ENCODE data around the gene OTOL1.
"Not testable (repeated sequence)": the region's sequence is repeated elsewhere in the genome, so short reads cannot be mapped to it uniquely, and the experiment has no call there.

Gene OTOL1

GRCh38 chr3:161496508-161496907, at the start of gene OTOL1:
TSS of gene OTOL1 (plus strand) at chr3:161496808. CDS start at chr3:161496808, 0 bp downstream.
- no peak for DNase-seq

- DNase-seq, result no peak
These were observed 46.8 kb upstream of the OTOL1 start for GRCh38 chr3:161449785-161450184.

GRCh38 chr3:161452179-161452578, 44.4 kb upstream of the OTOL1 start:
- DNase-seq, result no peak

- DNase-seq, result no peak
These were observed 42.0 kb upstream of the OTOL1 start for GRCh38 chr3:161454615-161455014.

DNA sequence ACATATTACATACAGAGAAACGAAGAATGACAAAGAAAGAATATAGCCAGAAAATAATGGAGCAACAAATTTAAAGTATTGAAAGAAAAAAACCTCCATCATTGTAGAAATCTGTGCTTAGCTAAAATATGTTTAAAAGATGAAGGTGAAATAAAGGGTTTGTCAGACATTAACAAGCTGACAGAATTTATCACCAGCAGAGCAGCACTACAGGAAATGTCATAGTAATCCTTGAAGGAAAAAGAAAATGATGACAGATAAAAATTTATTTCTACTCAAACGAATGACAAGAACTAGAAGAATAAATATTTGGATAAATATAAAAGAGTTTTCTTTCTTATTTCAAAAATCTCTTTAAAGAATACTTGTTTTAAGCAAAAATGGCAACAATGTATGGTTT, 40.6 kb upstream of the OTOL1 start:
- DNase-seq, result no peak

DNA sequence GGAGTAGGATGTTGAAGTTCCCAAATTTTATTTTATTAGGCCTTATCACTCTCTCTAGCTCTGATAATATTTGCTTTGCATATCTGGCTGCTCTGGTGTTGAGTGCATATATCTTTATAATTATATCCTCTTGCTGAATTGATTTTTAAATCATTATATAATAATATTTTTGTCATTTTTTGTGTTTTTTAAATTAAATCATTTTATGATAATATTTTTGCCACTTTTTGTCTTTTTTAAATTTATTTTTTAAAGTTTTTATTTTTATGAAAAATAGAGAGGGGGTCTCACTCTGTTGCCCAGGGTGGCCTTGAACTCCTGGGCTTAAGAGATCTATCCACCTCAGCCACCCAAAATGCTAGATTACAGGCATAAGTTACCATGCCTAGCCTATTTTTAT, 34.5 kb upstream of the OTOL1 start:
- DNase-seq, result no peak

GRCh38 chr3:161471211-161471610, 25.4 kb upstream of the OTOL1 start:
- DNase-seq, result no peak

- DNase-seq, result no peak
These were observed 22.5 kb upstream of the OTOL1 start for GRCh38 chr3:161474139-161474538.

DNA sequence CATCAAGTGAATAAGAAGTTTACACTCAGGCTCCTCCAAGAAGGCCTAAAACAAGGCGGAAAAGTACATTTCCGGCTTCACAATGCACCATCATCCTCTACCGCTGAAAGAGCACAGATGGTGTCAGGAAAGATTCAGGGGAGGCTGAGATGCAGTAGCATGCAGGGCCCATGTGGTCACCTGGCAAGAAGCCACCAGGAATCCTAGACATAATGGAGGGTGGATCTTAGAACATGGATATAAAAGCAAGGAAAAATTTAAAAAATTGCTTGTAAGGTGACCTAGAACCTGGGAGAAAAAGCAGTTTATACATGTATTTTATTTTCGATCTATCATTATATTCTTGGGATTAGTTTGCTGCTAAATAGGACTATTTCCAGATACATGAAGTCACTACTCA, 21.9 kb upstream of the OTOL1 start:
- no peak for DNase-seq

- no peak for DNase-seq
These were observed 21.4 kb upstream of the OTOL1 start for GRCh38 chr3:161475206-161475605.

- DNase-seq, result no peak
These were observed 20.7 kb upstream of the OTOL1 start for GRCh38 chr3:161475905-161476304.

DNA sequence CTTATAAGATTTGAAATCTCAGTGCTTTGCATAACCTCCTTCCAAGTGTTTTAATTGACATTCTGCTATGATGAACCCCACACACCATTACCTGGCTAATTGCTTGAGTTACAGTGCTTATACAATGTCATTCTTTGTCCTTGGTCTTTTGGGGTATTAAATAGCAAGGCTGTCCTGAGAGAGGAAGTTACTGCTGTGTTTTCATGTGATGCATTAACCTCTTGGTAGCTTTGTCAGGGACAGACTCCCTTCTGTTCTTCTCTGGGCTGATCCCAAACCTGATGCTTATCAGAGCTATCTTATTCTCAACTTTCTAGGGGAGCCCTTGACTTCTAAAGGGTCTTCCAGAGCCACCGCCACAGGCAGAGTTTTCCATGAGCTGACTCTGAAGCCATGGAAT, 12.4 kb upstream of the OTOL1 start:
- no peak for DNase-seq

DNA sequence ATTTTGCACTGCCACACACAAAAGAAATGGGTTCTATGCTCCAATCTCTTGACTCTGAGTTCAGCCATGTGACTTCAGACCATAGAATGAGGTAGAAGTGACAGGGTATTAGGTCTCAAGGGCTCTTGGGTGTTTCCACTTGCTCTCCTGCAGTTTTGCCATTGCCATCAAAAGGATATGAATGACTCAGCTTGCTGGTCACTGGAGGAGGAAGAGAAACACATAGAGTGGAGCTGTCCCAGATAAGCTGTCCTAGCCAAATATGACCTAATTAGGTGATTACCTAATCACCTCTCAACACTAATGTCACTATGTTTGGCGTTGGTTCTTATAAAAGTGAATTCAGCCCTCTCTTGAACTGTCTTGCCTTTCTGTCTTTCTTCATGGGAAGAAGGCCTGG, 8.3 kb upstream of the OTOL1 start:
- not testable (repeated sequence) for DNase-seq

DNA sequence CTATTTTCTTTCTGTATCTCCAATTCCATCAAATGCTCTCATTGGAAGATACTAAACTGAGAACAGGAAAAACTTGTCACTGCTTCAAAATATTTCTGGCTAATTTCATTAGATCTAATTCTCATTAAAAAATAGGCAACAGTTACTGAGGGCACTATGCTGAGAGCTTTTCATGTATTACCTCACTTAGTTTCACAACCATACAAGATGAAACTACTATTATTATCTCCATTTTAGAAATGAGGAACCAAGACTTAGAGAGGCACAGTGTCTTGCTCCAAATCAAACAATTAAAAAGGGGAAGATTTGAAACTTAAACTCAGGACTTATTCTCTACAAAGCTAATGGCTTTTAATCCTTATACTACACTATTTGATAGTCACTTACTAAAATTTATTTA, 7.2 kb upstream of the OTOL1 start:
- no peak for DNase-seq

GRCh38 chr3:161490845-161491244, 5.8 kb upstream of the OTOL1 start:
- DNase-seq, result not testable (repeated sequence)

- no peak for DNase-seq
These were observed 1.8 kb downstream of the OTOL1 start for GRCh38 chr3:161498259-161498921.

- no peak for DNase-seq
These were observed 3.6 kb downstream of the OTOL1 start for GRCh38 chr3:161500068-161500796.

DNA sequence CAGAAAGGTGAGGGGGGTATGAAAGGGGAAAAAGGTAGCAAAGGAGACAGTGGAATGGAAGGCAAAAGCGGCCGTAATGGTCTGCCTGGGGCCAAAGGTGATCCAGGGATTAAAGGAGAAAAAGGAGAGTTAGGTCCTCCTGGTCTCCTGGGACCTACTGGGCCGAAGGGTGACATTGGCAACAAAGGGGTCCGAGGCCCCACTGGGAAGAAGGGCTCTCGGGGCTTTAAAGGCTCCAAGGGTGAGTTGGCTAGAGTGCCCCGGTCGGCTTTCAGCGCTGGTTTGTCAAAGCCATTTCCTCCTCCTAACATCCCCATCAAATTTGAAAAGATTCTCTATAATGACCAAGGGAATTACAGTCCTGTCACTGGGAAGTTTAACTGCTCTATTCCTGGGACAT, 6.7 kb downstream of the OTOL1 start:
- DNase-seq, result no peak

GRCh38 chr3:161508852-161509477, 12.4 kb downstream of the OTOL1 start:
- no peak for DNase-seq

DNA sequence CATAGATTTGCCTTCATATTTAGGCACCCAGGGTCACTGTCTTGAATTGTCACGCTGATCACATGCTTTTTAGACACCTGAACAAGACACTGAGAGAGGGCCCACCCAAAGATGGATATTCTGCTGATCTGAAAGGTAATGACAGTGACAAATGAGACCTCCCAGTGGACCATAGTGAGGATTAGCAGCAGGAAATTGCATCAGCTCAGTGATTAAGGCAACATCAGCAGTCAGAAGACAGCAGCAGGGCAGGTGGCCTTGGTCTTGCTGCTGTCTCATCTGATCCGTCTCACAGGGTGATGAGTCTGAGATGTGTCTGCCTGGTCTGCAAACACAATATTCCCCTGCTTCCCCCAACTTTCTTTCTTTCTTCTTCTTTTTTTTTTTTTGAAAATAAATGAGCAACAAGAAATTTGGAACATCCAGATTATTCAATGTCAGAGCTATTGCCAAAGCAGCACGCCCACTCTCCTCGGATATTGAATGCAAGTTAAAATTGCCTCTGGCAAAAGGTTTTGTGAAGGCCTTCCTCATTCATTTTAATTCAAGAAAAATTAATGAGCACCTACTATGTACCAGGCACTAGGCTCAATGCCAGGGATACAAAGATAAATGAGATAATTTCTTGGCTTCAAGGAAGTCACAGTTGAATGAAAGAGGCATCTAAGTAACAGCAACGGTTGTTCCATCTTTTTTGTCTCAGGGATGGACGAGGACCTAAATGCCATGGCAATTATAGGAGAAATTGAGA, 14.1 kb downstream of the OTOL1 start:
- no peak for DNase-seq

- DNase-seq, result no peak
These were observed 27.3 kb downstream of the OTOL1 start for GRCh38 chr3:161523916-161524315.

DNA sequence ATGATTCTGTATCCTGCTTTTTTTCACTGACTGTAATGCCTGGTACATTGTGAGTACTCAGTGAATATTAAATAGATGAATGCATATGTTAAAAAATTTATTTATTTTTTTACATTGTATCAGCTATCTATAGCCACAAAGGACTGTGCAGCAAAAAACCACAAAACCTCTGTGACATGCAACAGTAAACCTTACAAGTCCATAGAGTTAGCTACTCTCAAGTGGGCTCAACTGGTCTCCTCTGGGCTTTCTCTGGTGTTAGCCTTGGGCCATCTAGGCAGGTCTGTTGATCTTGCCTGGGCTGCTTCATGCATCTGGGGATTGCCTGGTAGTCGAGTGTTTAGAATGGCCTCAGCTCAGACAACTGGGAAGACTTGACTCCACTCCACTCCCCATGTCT, 35.3 kb downstream of the OTOL1 start:
- no peak for DNase-seq

GRCh38 chr3:161540594-161540993, 44.0 kb downstream of the OTOL1 start:
- no peak for DNase-seq

DNA sequence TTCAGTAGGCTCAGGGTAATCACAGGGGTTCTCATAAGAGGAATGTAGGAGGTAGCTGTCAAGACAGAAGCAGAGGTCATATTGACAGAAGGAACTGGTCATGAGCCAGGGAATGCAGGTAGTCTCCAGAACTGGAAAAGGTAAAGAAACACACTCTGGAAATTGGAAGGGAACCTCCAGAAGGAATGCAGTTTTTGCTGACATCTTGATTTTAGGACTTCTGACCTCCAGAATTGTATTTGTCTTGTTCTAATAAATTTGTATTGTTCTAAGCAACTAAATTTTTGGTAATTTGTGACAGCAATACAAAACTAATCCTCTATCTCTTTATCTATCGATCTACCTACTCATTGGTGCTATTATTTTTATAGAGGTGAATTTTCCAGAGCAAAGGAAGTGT, 49.2 kb downstream of the OTOL1 start:
- DNase-seq, result no peak

Measured in activated CD4-positive, alpha-beta T cell treated with anti-CD3 and anti-CD28 coated beads for 48 hours (primary cell).